Astrocyte of the cerebellum (primary cell): Measurements from ENCODE around the gene RNF157.
"Not testable (repeated sequence)": the region's sequence is repeated elsewhere in the genome, so short reads cannot be mapped to it uniquely, and the experiment has no call there.

Experiments used
- DNase-seq: peaks from one replicate; pipeline ENCODE4 v3.0.0-alpha.2; 2011; ENCODE audit warnings: low read depth
- H3K4me3 ChIP-seq: 2 replicates; pipeline ENCODE4 v1.5.1; 2011; ENCODE audit warnings: mild to moderate bottlenecking, low read depth, low read length, moderate library complexity
- CTCF ChIP-seq: IDR thresholded peaks from 2 replicates; pipeline ENCODE4 v1.5.1; 2012; ENCODE audit warnings: low read length, low read depth, moderate library complexity, mild to moderate bottlenecking; ENCODE audit errors: missing control alignments
- in situ Hi-C: cut with HindIII; loops from 2 replicates; pipeline ENCODE4 v1.10.0; 2017; ENCODE audit warnings: low sequenced_read_pairs

Gene RNF157

GRCh38 chr17:76268991-76269981 is 29.0 kb upstream of the RNF157 start:
- no peak for DNase-seq
- in situ Hi-C loops, result no loop called here
- TF ChIP-seq CTCF, result no peak
- no peak overlapping the region for H3K4me3 ChIP-seq

- no peak overlapping the region for H3K4me3 ChIP-seq
- no peak for TF ChIP-seq CTCF
- in situ Hi-C loops, result no loop called here
- peak; percentile 37 for DNase-seq
Observed at GRCh38 chr17:76268015-76268749, 27.9 kb upstream of the RNF157 start.

GRCh38 chr17:76267581-76268001 is 27.3 kb upstream of the RNF157 start:
- DNase-seq, in situ Hi-C loops, H3K4me3 ChIP-seq: not testable (repeated sequence)

- in situ Hi-C loops, result no loop called here
- TF ChIP-seq CTCF, result no peak
Observed at GRCh38 chr17:76267051-76267576, 26.8 kb upstream of the RNF157 start.

GRCh38 chr17:76266244-76266938 is 26.1 kb upstream of the RNF157 start:
- TF ChIP-seq CTCF, result no peak
- in situ Hi-C loops, result no loop called here
- peak overlapping the region; percentile 78 for H3K4me3 ChIP-seq
- DNase-seq, result no peak

More at GRCh38 chr17:76267051-76267576, 26.8 kb upstream of the RNF157 start:
- H3K4me3 ChIP-seq, result peak overlapping the region; percentile 78
- no peak for DNase-seq

- H3K4me3 ChIP-seq, result peak overlapping the region; percentile 78
- no peak for TF ChIP-seq CTCF
- in situ Hi-C loops, result no loop called here
- DNase-seq, result no peak
Observed at GRCh38 chr17:76265624-76266243, 25.4 kb upstream of the RNF157 start.
